MM.1S (cell line): ENCODE measurements around the gene KARS1.

ENCODE experiments used
- CTCF ChIP-seq: fragments of 300-600 bp; sonication (generic); IDR thresholded peaks from 2 replicates; pipeline ENCODE4 v1.5.1; 2016; ENCODE audit warnings: antibody characterized with exemption, low read length, mixed read lengths
- EZH2 ChIP-seq: fragments of 300-600 bp; sonication (generic); optimal IDR thresholded peaks from 2 replicates; pipeline ENCODE3; 2017; ENCODE audit warnings: low read depth, mild to moderate bottlenecking, antibody characterized with exemption, low read length, mixed read lengths
- EZH2phosphoT487 ChIP-seq: fragments of 300-600 bp; sonication (generic); IDR thresholded peaks from 2 replicates; pipeline ENCODE4 v1.6.1; 2018; ENCODE audit warnings: antibody characterized with exemption, low read length

- TF ChIP-seq CTCF (no peak), EZH2phosphoT487 (no peak), EZH2 (no peak)
These were observed 19.1 kb downstream of the KARS1 start for GRCh38 chr16:75628351-75628750.
